ENCODE data around the gene THY1. TPM values are rescaled to one million over a fixed set of nuclear protein-coding genes. Genes with fewer than 3 reads are reported as not detected.

The THY1 gene
- total and polyA plus RNA-seq, 9 of the 15 experiments (the other 6 are each of a cell fraction or from before 2014, with no cell fraction given), result 0.07 to 0.40 (median 0.16) TPM; not detected in 5

GRCh38 chr11:119416606-119417580, 6.1 kb downstream of the THY1 start (continued):
- TF ChIP-seq ZBTB34 (CRISPR knock-in tag; IDR thresholded peaks at IDR 0.05) (no peak), ZNF436 (CRISPR knock-in tag; IDR thresholded peaks at IDR 0.05) (no peak), GTF3C2 (IDR thresholded peaks at IDR 0.05; ENCODE audit: borderline replicate concordance, extremely low read depth, insufficient read length) (no peak), ZNF77 (CRISPR knock-in tag; IDR thresholded peaks at IDR 0.05) (no peak), BRF1 (IDR thresholded peaks at IDR 0.05; ENCODE audit: borderline replicate concordance, extremely low read depth, insufficient read length) (no peak), COPS2 (conservative IDR thresholded peaks at IDR 0.05) (no peak), SMARCE1 (IDR thresholded peaks at IDR 0.05) (no peak), FUS (optimal IDR thresholded peaks at IDR 0.05; ENCODE audit: low read depth, low read length) (no peak)
